Choroid plexus epithelial cell (primary cell): ENCODE measurements around the gene ABCF2.

Experiments used
- DNase-seq: peaks from one replicate; pipeline ENCODE4 v3.0.0-alpha.2; 2010; ENCODE audit warnings: low read depth
- H3K4me3 ChIP-seq: 2 replicates; pipeline ENCODE4 v1.5.1; 2011; ENCODE audit warnings: low read depth, mild to moderate bottlenecking, control low read depth, low read length, moderate library complexity
- CTCF ChIP-seq: conservative IDR thresholded peaks from 2 replicates; pipeline ENCODE4 v1.5.1; 2011; ENCODE audit warnings: low read depth, mild to moderate bottlenecking, control low read depth, inconsistent platforms, low read length, moderate library complexity

The ABCF2 gene

GRCh38 chr7:151181011-151181431, 46.0 kb downstream of the ABCF2 start:
- no peak for DNase-seq
- no peak for TF ChIP-seq CTCF
- H3K4me3 ChIP-seq = no peak overlapping the region

GRCh38 chr7:151179946-151180345, 47.1 kb downstream of the ABCF2 start:
- no peak overlapping the region for H3K4me3 ChIP-seq
- no peak for TF ChIP-seq CTCF
- DNase-seq = no peak

- DNase-seq = no peak
- no peak overlapping the region for H3K4me3 ChIP-seq
- TF ChIP-seq CTCF = no peak
Measured at GRCh38 chr7:151179287-151179860, 47.6 kb downstream of the ABCF2 start.

- no peak for TF ChIP-seq CTCF
- no peak for DNase-seq
- no peak overlapping the region for H3K4me3 ChIP-seq
Measured at GRCh38 chr7:151178831-151179230, 48.2 kb downstream of the ABCF2 start.

GRCh38 chr7:151178236-151178635, 48.8 kb downstream of the ABCF2 start:
- DNase-seq = no peak
- H3K4me3 ChIP-seq = no peak overlapping the region
- no peak for TF ChIP-seq CTCF

- H3K4me3 ChIP-seq = no peak overlapping the region
- no peak for DNase-seq
- no peak for TF ChIP-seq CTCF
Measured at GRCh38 chr7:151177310-151177709, 49.7 kb downstream of the ABCF2 start.

- TF ChIP-seq CTCF = no peak
- no peak for DNase-seq
- no peak overlapping the region for H3K4me3 ChIP-seq
Measured at GRCh38 chr7:151176401-151176800, 50.6 kb downstream of the ABCF2 start.
